Cerebellar cortex (tissue), 1 donor: ENCODE results near the gene PSMB7.
A peak's percentile ranks its signal among the peaks of the same experiment; 100 is the strongest.

Experiments
- DNase-seq: peaks from one replicate; pipeline ENCODE4 v3.0.0-alpha.2; 2015; ENCODE audit warnings: low spot score

Gene PSMB7

GRCh38 chr9:124410321-124410913, 4.8 kb downstream of the PSMB7 start:
- no peak for DNase-seq

- DNase-seq: no peak
Observed at GRCh38 chr9:124409410-124409809, 5.8 kb downstream of the PSMB7 start.

- DNase-seq: no peak
Observed at GRCh38 chr9:124403246-124403645, 12.0 kb downstream of the PSMB7 start.

- DNase-seq: no peak
Observed at GRCh38 chr9:124399968-124400940, 15.0 kb downstream of the PSMB7 start.

GRCh38 chr9:124399323-124399967, 15.8 kb downstream of the PSMB7 start:
- DNase-seq: peak; percentile 39

- DNase-seq: no peak
Observed at GRCh38 chr9:124398191-124398935, 16.9 kb downstream of the PSMB7 start.

- DNase-seq: no peak
Observed at GRCh38 chr9:124395826-124396225, 19.4 kb downstream of the PSMB7 start.

- DNase-seq: no peak
Observed at GRCh38 chr9:124394596-124394995, 20.6 kb downstream of the PSMB7 start.

- DNase-seq: no peak
Observed at GRCh38 chr9:124394167-124394566, 21.1 kb downstream of the PSMB7 start.

GRCh38 chr9:124392871-124393460, 22.3 kb downstream of the PSMB7 start:
- peak; percentile 46 for DNase-seq

GRCh38 chr9:124392254-124392870, 22.9 kb downstream of the PSMB7 start:
- no peak for DNase-seq

GRCh38 chr9:124390794-124391658, 24.2 kb downstream of the PSMB7 start:
- no peak for DNase-seq

- DNase-seq: no peak
Observed at GRCh38 chr9:124389146-124389939, 25.9 kb downstream of the PSMB7 start.

GRCh38 chr9:124388275-124389048, 26.8 kb downstream of the PSMB7 start:
- no peak for DNase-seq

GRCh38 chr9:124386201-124386600, 29.0 kb downstream of the PSMB7 start:
- no peak for DNase-seq

- DNase-seq: no peak
Observed at GRCh38 chr9:124385623-124386022, 29.6 kb downstream of the PSMB7 start.

- DNase-seq: no peak
Observed at GRCh38 chr9:124384846-124385245, 30.4 kb downstream of the PSMB7 start.

GRCh38 chr9:124384210-124384609, 31.0 kb downstream of the PSMB7 start:
- DNase-seq: no peak
